Brain microvascular endothelial cell (primary cell): Measurements from ENCODE around the gene DAAM2.

ENCODE experiments used
- DNase-seq: peaks from one replicate; pipeline ENCODE4 v3.0.0-alpha.2; 2020
- H3K27ac ChIP-seq: fragments of 250-450 bp; sonication (Bioruptor Pico); 2 replicates; pipeline ENCODE4 v1.5.1; 2020; ENCODE audit warnings: mild to moderate bottlenecking, moderate library complexity
- H3K27me3 ChIP-seq: fragments of 250-450 bp; sonication (Bioruptor Pico); replicated peaks from 2 replicates; pipeline ENCODE4 v1.5.1; 2020; ENCODE audit warnings: mild to moderate bottlenecking
- H3K36me3 ChIP-seq: fragments of 250-450 bp; sonication (Bioruptor Pico); replicated peaks from 2 replicates; pipeline ENCODE4 v1.5.1; 2020; ENCODE audit warnings: mild to moderate bottlenecking
- H3K4me3 ChIP-seq: 2 replicates; pipeline ENCODE4 v1.5.1; 2011; ENCODE audit warnings: low read depth, mild to moderate bottlenecking, control low read depth, low read length, moderate library complexity
- CTCF ChIP-seq: IDR thresholded peaks from 2 replicates; pipeline ENCODE4 v1.5.1; 2011; ENCODE audit warnings: low read depth, mild to moderate bottlenecking, moderate library complexity, low read length, control low read depth, inconsistent platforms; ENCODE audit errors: missing control alignments
- in situ Hi-C: cut with HindIII; loops from 2 replicates; pipeline ENCODE4 v1.10.0; 2017; ENCODE audit warnings: low sequenced_read_pairs, low pct_ligation_motif_present

Gene DAAM2

DNA sequence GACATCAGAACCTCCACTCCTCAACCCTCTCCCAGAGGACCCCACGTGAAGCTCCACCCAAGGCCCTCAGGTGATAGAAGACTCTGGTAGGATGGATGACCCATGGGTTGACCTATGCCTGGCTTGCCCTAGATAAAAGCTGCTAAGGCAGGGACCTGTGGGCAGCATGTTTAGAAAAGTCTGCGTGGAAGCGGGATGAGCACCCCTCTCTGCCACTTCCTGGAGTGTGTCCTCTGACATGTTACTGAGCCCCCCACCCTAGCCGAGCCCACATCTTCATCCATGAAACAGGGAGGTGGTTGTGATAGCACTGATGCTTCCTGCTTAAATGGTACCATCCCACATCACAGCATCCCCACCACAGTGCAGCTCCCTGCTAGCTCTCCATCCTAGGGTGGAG lies 120.3 kb downstream of the DAAM2 start:
- Histone ChIP-seq H3K4me3 (no peak overlapping the region), H3K36me3 (peaks cover 4% of the 10 kb centered on the region), H3K27ac (no peak overlapping the region), H3K27me3 (no peaks in the 10 kb centered on the region)
- in situ Hi-C loops: no loop called here
- DNase-seq: no peak
- no peak for TF ChIP-seq CTCF

DNA sequence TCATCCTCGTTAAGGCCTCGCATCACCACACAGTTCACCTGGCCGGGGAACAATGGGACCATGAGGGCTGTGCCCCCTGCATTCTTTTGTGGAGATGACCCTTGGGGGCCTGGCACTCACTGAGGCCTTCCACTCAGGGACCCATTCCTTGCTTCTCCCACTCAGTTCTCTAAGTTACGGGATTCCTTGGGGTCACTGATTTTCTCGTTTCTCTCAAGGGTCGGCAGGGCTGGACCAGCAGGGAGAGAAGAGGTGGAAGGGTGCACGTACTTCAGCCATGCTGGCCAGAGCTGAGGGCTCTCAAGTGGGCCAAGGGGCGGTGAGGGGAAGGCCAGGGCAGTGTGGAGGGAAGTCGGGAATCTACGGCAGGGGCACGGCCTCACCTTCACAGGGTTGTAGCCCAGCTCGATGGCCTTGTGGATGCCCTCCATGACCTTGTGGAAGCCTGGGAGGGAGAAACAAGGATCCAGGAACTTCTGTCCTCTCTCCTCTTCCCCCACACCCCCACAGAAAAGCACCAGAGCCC lies 121.3 kb downstream of the DAAM2 start:
- Histone ChIP-seq H3K27ac (no peak overlapping the region), H3K36me3 (peaks cover 4% of the 10 kb centered on the region), H3K4me3 (no peak overlapping the region), H3K27me3 (no peaks in the 10 kb centered on the region)
- DNase-seq: no peak
- in situ Hi-C loops: no loop called here
- TF ChIP-seq CTCF: no peak

DNA sequence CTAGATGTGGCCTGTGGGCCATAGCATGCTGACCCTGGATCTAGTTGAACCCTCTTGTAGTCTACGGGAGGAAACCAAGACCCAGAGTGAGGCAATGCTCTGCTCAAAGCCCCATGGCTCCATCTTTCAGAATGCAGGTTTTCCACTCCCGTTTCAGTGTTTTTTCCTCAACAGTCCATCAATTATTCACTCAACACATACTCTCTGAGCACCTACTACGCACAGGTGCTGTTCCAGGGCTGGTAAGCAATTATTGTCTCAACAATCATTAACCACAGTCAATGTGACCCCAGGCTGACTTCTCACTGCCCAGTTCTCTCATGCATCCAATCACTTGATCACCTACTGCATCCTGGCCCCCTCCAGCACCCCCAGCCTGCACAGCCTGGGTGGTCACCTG lies 122.1 kb downstream of the DAAM2 start:
- in situ Hi-C loops: no loop called here
- no peak for DNase-seq
- no peak overlapping the region for H3K4me3 ChIP-seq
- H3K36me3 ChIP-seq: peaks cover 4% of the 10 kb centered on the region
- no peak for TF ChIP-seq CTCF
- no peak overlapping the region for H3K27ac ChIP-seq
- H3K27me3 ChIP-seq: no peaks in the 10 kb centered on the region

GRCh38 chr6:39915866-39916265 lies 123.7 kb downstream of the DAAM2 start:
- no peak for TF ChIP-seq CTCF
- no peak for DNase-seq
- H3K27me3 ChIP-seq: no peaks in the 10 kb centered on the region
- peaks cover 4% of the 10 kb centered on the region for H3K36me3 ChIP-seq
- in situ Hi-C loops: no loop called here
- H3K27ac ChIP-seq: no peak overlapping the region
- no peak overlapping the region for H3K4me3 ChIP-seq

DNA sequence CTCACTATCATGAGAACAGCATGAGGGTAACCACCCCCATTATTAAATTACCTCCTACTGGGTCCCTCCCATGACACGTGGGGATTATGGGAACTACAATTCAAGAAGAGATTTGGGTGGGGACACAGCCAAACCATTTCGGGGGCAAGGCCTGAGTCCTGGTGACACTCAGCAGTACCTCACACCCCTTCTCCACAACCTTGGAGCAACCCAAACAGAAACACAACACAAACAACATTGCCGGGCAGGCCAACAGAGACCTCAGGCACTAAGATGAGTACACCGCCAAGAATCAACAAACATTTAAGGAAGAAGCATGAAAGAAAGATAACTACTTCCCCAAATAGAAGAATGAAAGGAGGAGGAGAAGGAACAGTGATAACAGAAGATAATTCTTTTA lies 125.2 kb downstream of the DAAM2 start:
- Histone ChIP-seq H3K36me3 (peaks cover 4% of the 10 kb centered on the region), H3K27ac (no peak overlapping the region), H3K27me3 (no peaks in the 10 kb centered on the region), H3K4me3 (no peak overlapping the region)
- no peak for DNase-seq
- no peak for TF ChIP-seq CTCF
- in situ Hi-C loops: no loop called here

DNA sequence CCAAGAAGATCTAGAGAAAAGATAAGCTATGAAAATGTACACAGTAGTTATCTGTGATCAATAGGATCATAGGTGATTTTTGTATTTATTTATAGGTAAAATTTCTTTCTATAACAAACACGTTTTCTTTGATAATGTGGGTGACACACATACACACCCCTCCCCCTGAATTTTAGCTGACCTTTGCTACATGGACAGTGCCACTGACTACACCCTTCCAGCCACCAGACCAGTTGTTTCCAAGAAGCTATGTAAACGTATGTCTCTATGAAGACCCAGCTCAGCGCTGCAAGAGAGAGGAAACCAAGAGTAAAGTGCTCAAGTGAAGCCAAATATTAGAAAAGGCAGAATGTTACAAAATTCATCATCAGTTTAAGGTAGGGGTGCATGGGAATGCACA lies 125.8 kb downstream of the DAAM2 start:
- Histone ChIP-seq H3K27me3 (no peaks in the 10 kb centered on the region), H3K36me3 (peaks cover 4% of the 10 kb centered on the region), H3K4me3 (no peak overlapping the region), H3K27ac (no peak overlapping the region)
- no peak for TF ChIP-seq CTCF
- in situ Hi-C loops: no loop called here
- DNase-seq: no peak
